Measurements from ENCODE around the gene SYNRG. TPM values are rescaled to one million over a fixed set of nuclear protein-coding genes. Genes with fewer than 3 reads are reported as not detected.

Gene SYNRG
- total RNA-seq, 1 donor from 2014 or later, result 56.3 TPM

GRCh38 chr17:37570527-37571093 lies 38.6 kb downstream of the SYNRG start:
- TF ChIP-seq, protein P1, sequence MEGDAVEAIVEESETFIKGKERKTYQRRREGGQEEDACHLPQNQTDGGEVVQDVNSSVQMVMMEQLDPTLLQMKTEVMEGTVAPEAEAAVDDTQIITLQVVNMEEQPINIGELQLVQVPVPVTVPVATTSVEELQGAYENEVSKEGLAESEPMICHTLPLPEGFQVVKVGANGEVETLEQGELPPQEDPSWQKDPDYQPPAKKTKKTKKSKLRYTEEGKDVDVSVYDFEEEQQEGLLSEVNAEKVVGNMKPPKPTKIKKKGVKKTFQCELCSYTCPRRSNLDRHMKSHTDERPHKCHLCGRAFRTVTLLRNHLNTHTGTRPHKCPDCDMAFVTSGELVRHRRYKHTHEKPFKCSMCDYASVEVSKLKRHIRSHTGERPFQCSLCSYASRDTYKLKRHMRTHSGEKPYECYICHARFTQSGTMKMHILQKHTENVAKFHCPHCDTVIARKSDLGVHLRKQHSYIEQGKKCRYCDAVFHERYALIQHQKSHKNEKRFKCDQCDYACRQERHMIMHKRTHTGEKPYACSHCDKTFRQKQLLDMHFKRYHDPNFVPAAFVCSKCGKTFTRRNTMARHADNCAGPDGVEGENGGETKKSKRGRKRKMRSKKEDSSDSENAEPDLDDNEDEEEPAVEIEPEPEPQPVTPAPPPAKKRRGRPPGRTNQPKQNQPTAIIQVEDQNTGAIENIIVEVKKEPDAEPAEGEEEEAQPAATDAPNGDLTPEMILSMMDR (IDR thresholded peaks at IDR 0.05; ENCODE audit: unreplicated experiment), result no peak
- no peak overlapping the region for H3K27ac Mint-ChIP-seq
- H3K27me3 Mint-ChIP-seq (ENCODE audit: low read depth), result no peaks in the 10 kb centered on the region
- peaks cover 55% of the 10 kb centered on the region for H3K36me3 Mint-ChIP-seq
- H3K9me3 Mint-ChIP-seq, result peaks cover 14% of the 10 kb centered on the region
- peak; percentile 26 to 48 for DNase-seq (ENCODE audit: low spot score in 2 of 2, unreplicated experiment in 2 of 2)
- H3K4me3 Mint-ChIP-seq, result no peak overlapping the region
- no peaks in the 10 kb centered on the region for H3K4me1 Mint-ChIP-seq

DNA sequence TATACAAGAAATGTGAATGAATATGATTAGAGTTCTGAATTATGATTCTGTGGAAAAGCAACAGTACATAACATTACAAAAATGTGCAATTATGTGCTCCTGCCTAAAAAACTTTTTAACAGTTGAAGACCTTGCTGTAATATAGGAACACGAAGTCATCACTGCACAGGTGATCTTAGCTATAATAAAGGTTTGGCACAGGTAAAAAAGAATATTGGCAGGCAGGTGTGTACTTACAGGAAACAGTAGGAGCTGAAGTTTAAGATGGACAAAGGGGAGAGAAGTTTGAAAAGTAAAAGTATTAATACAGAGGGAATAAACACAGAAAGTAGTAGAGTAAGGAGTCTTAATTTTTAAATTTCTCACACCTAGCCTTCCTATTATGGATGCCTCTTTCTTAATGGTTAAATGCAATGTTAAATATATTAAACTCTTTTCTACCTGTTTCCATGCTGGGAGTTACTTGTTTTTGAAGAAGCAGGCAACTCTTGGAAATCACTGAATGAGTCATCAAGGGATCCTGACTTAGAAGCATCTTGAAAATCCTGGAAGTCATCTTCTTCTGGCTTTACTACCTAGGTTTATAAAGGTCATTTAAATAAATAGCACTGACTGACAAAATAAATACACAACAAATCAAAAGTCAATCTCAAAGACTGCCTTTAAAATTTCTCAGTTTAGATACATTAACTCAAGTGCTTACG lies 40.7 kb downstream of the SYNRG start:
- TF ChIP-seq, protein P1 (IDR thresholded peaks at IDR 0.05; ENCODE audit: unreplicated experiment), result no peak
- peaks cover 49% of the 10 kb centered on the region for H3K36me3 Mint-ChIP-seq
- no peak overlapping the region for H3K27ac Mint-ChIP-seq
- no peak overlapping the region for H3K4me3 Mint-ChIP-seq
- H3K9me3 Mint-ChIP-seq, result peaks cover 4% of the 10 kb centered on the region
- H3K27me3 Mint-ChIP-seq (ENCODE audit: low read depth), result no peaks in the 10 kb centered on the region
- no peaks in the 10 kb centered on the region for H3K4me1 Mint-ChIP-seq
- no peak for DNase-seq (ENCODE audit: low spot score in 2 of 2, unreplicated experiment in 2 of 2)

DNA sequence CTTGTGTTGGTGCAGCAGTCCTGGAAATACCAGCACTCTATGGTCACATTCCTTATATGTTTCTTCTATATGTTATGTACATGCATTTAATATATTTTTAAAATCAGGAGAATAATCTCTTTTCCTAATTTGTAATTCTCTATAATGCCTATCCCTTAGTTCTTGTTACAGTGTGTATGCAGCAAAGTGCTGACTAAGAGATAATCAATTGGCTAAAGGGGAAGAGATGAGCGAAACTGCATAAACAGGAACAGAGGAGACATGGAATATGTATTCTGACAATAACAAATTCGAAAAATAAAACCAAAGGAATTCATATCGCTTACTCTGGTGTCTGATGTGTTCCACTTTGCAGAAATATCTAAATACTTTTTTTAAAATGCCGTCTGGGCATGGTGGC lies 41.7 kb downstream of the SYNRG start:
- no peak for DNase-seq (ENCODE audit: low spot score in 2 of 2, unreplicated experiment in 2 of 2)
- Mint-ChIP-seq H3K27me3 (ENCODE audit: low read depth) (no peaks in the 10 kb centered on the region), H3K27ac (no peak overlapping the region), H3K4me3 (no peak overlapping the region), H3K9me3 (peaks cover 4% of the 10 kb centered on the region), H3K4me1 (peaks cover under 1% of the 10 kb centered on the region), H3K36me3 (peaks cover 42% of the 10 kb centered on the region)
- TF ChIP-seq, protein P1 (IDR thresholded peaks at IDR 0.05; ENCODE audit: unreplicated experiment), result no peak

DNA sequence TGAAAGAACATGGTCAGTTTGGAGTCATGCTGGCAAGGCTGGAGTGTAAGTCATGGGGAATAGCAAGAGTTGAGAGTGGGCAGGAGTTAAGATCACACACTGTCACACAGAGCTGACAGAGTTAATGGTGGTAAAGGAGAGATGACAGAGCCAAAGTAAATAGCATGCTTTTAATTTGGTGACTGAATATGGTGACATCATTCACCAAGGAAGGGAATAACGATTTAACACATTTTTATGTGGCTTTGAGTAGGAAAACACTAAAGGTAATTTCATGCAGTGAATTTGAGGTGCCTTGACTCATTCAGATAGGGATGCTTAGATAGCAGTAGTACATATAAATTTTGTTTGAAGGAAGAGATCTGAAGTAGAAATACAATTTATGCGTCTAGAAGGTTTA lies 42.1 kb downstream of the SYNRG start:
- Mint-ChIP-seq H3K9me3 (peaks cover 4% of the 10 kb centered on the region), H3K27ac (no peak overlapping the region), H3K36me3 (peaks cover 39% of the 10 kb centered on the region), H3K4me1 (peaks cover 4% of the 10 kb centered on the region), H3K4me3 (no peak overlapping the region), H3K27me3 (ENCODE audit: low read depth) (no peaks in the 10 kb centered on the region)
- DNase-seq (ENCODE audit: low spot score in 2 of 2, unreplicated experiment in 2 of 2), result no peak
- TF ChIP-seq, protein P1 (IDR thresholded peaks at IDR 0.05; ENCODE audit: unreplicated experiment), result no peak

DNA sequence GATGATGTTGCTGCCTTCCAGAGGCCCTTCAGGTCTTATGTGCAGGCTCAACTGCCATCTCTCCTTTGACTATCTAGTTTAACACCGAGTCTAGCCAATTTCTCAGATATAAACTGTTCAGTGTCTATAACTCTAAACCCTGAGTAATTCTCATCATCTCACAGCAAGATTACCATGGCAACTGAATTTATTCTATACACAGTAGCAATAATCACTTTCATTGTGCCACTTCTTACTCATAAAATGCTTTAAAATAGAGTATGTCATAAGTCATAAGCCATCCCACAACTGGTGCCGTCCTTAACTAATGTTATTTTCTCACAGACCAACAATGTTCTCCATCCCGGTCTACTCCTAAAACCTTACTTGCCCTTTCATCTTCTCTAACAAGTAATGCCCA lies 45.0 kb downstream of the SYNRG start:
- no peak overlapping the region for H3K4me3 Mint-ChIP-seq
- peak overlapping the region; percentile 55 for H3K27ac Mint-ChIP-seq
- H3K4me1 Mint-ChIP-seq, result peaks cover 17% of the 10 kb centered on the region
- TF ChIP-seq, protein P1 (IDR thresholded peaks at IDR 0.05; ENCODE audit: unreplicated experiment), result no peak
- no peak for DNase-seq (ENCODE audit: low spot score in 2 of 2, unreplicated experiment in 2 of 2)
- H3K9me3 Mint-ChIP-seq, result peaks cover 4% of the 10 kb centered on the region
- peaks cover 41% of the 10 kb centered on the region for H3K36me3 Mint-ChIP-seq
- no peaks in the 10 kb centered on the region for H3K27me3 Mint-ChIP-seq (ENCODE audit: low read depth)
